MM.1S (cell line): ENCODE results near the gene FCHSD2.
A peak's percentile ranks its signal among the peaks of the same experiment; 100 is the strongest.

Experiments
- DNase-seq: peaks from one replicate; pipeline ENCODE4 v3.0.0-alpha.2; 2015
- H2AFZ ChIP-seq: fragments of 300-600 bp; sonication (generic); 2 replicates; pipeline ENCODE4 v1.6.0; 2016; ENCODE audit warnings: antibody characterized with exemption, low read length
- H3F3A ChIP-seq: fragments of 300-600 bp; sonication (generic); 2 replicates; pipeline ENCODE4 v1.6.1; 2016; ENCODE audit warnings: mild to moderate bottlenecking, antibody characterized with exemption, low read length, moderate library complexity, mixed read lengths; ENCODE audit not compliant: insufficient read depth
- H3K27ac ChIP-seq: fragments of 300-600 bp; sonication (generic); 2 replicates; pipeline ENCODE4 v1.5.1; 2016; ENCODE audit warnings: mild to moderate bottlenecking, low read length
- H3K27me3 ChIP-seq: fragments of 300-600 bp; sonication (generic); replicated peaks from 2 replicates; pipeline ENCODE4 v1.6.0; 2016; ENCODE audit warnings: low read length; ENCODE audit not compliant: insufficient read depth
- H3K36me3 ChIP-seq: fragments of 300-600 bp; sonication (generic); replicated peaks from 2 replicates; pipeline ENCODE4 v1.6.1; 2016; ENCODE audit warnings: mild to moderate bottlenecking, low read length, mixed read lengths; ENCODE audit not compliant: insufficient read depth
- H3K4me1 ChIP-seq: fragments of 300-600 bp; sonication (generic); 2 replicates; pipeline ENCODE4 v1.6.1; 2016; ENCODE audit warnings: low read length, mixed read lengths
- H3K4me2 ChIP-seq: fragments of 300-600 bp; sonication (generic); 2 replicates; pipeline ENCODE4 v1.6.0; 2016; ENCODE audit warnings: low read depth, low read length
- H3K4me3 ChIP-seq: fragments of 300-600 bp; sonication (generic); 2 replicates; pipeline ENCODE4 v1.5.1; 2016; ENCODE audit warnings: low read length, mixed read lengths
- H3K79me2 ChIP-seq: fragments of 300-600 bp; sonication (generic); 2 replicates; pipeline ENCODE4 v1.6.1; 2016; ENCODE audit warnings: mixed run types, low read length, mixed read lengths
- H3K9ac ChIP-seq: fragments of 300-600 bp; sonication (generic); 2 replicates; pipeline ENCODE4 v1.6.1; 2016; ENCODE audit warnings: low read length, mixed read lengths
- H3K9me2 ChIP-seq: fragments of 300-600 bp; sonication (generic); replicated peaks from 2 replicates; pipeline ENCODE4 v1.6.1; 2016; ENCODE audit warnings: mild to moderate bottlenecking, low read length, mixed read lengths; ENCODE audit not compliant: insufficient read depth
- H3K9me3 ChIP-seq: fragments of 300-600 bp; sonication (generic); replicated peaks from 2 replicates; pipeline ENCODE4 v1.6.1; 2016; ENCODE audit warnings: mild to moderate bottlenecking, low read length, mixed read lengths; ENCODE audit not compliant: insufficient read depth
- H4K20me1 ChIP-seq: fragments of 300-600 bp; sonication (generic); 2 replicates; pipeline ENCODE4 v1.6.1; 2016; ENCODE audit warnings: mild to moderate bottlenecking, low read length, moderate library complexity, mixed read lengths; ENCODE audit not compliant: insufficient read depth
- CTCF ChIP-seq: fragments of 300-600 bp; sonication (generic); IDR thresholded peaks from 2 replicates; pipeline ENCODE4 v1.5.1; 2016; ENCODE audit warnings: antibody characterized with exemption, low read length, mixed read lengths
- EZH2 ChIP-seq: fragments of 300-600 bp; sonication (generic); optimal IDR thresholded peaks from 2 replicates; pipeline ENCODE3; 2017; ENCODE audit warnings: low read depth, mild to moderate bottlenecking, antibody characterized with exemption, low read length, mixed read lengths
- EZH2phosphoT487 ChIP-seq: fragments of 300-600 bp; sonication (generic); IDR thresholded peaks from 2 replicates; pipeline ENCODE4 v1.6.1; 2018; ENCODE audit warnings: antibody characterized with exemption, low read length

Gene FCHSD2

GRCh38 chr11:72826191-72826941 lies 315.8 kb downstream of the FCHSD2 start:
- H4K20me1 ChIP-seq, result no peaks in the 10 kb centered on the region
- no peak overlapping the region for H3K9ac ChIP-seq
- no peaks in the 10 kb centered on the region for H3K9me3 ChIP-seq
- H3K27me3 ChIP-seq, result no peaks in the 10 kb centered on the region
- H3K36me3 ChIP-seq, result no peaks in the 10 kb centered on the region
- DNase-seq, result no peak
- H3F3A ChIP-seq, result peaks cover 27% of the 10 kb centered on the region
- peaks cover 9% of the 10 kb centered on the region; the same call in 1 of the 2 replicates for H3K79me2 ChIP-seq
- no peak overlapping the region for H3K4me2 ChIP-seq
- H3K9me2 ChIP-seq, result no peaks in the 10 kb centered on the region
- H2AFZ ChIP-seq, result no peak overlapping the region
- peaks cover 32% of the 10 kb centered on the region for H3K4me1 ChIP-seq
- H3K4me3 ChIP-seq, result no peak overlapping the region
- H3K27ac ChIP-seq, result no peak overlapping the region
- TF ChIP-seq CTCF, result no peak
- TF ChIP-seq EZH2phosphoT487, result no peak
- no peak for TF ChIP-seq EZH2

GRCh38 chr11:72825661-72826060 lies 316.5 kb downstream of the FCHSD2 start:
- H3K27ac ChIP-seq, result no peak overlapping the region
- DNase-seq, result no peak
- no peak overlapping the region for H3K4me3 ChIP-seq
- H3K9ac ChIP-seq, result no peak overlapping the region
- peaks cover 14% of the 10 kb centered on the region; the same call in 1 of the 2 replicates for H3K79me2 ChIP-seq
- H3K4me2 ChIP-seq, result no peak overlapping the region
- H3K9me2 ChIP-seq, result no peaks in the 10 kb centered on the region
- H3K27me3 ChIP-seq, result no peaks in the 10 kb centered on the region
- H3K9me3 ChIP-seq, result no peaks in the 10 kb centered on the region
- no peaks in the 10 kb centered on the region for H4K20me1 ChIP-seq
- no peaks in the 10 kb centered on the region for H3K36me3 ChIP-seq
- peaks cover 27% of the 10 kb centered on the region for H3F3A ChIP-seq
- TF ChIP-seq EZH2phosphoT487, result no peak
- TF ChIP-seq EZH2, result no peak
- no peak for TF ChIP-seq CTCF
- H3K4me1 ChIP-seq, result peaks cover 32% of the 10 kb centered on the region
- no peak overlapping the region for H2AFZ ChIP-seq

- Histone ChIP-seq H3K9me3 (no peaks in the 10 kb centered on the region), H3K4me3 (no peak overlapping the region), H3K4me2 (no peak overlapping the region), H3K4me1 (peaks cover 28% of the 10 kb centered on the region), H3K27me3 (no peaks in the 10 kb centered on the region), H3K36me3 (no peaks in the 10 kb centered on the region), H3K9ac (no peak overlapping the region), H3K27ac (no peak overlapping the region), H2AFZ (no peak overlapping the region), H4K20me1 (no peaks in the 10 kb centered on the region), H3K9me2 (no peaks in the 10 kb centered on the region), H3F3A (peaks cover 27% of the 10 kb centered on the region), H3K79me2 (peaks cover 15% of the 10 kb centered on the region)
- TF ChIP-seq EZH2phosphoT487 (no peak), EZH2 (no peak), CTCF (no peak)
- DNase-seq, result peak; percentile 4
Observed at GRCh38 chr11:72824811-72825505, 317.2 kb downstream of the FCHSD2 start.
